Transverse colon (tissue), 4 donors: ENCODE measurements around the gene FNTB.

Experiments
- POLR2A ChIP-seq: fragments of 450-650 bp; IDR thresholded peaks from one replicate; pipeline ENCODE4 v1.6.1; 2016; ENCODE audit warnings: antibody characterized with exemption, mild to moderate bottlenecking, moderate library complexity
- POLR2AphosphoS5 ChIP-seq, 3 donors: sonication (generic); formaldehyde crosslinking; IDR thresholded peaks; one replicate each; pipeline ENCODE4 v1.6.1; 2016; ENCODE audit warnings: antibody characterized with exemption in 3 of 3
- TF ChIP-seq, protein P1 (sequence below), 5 experiments: fragments of 200-600 bp in 3 of 5; fragments of 450-650 bp in 2 of 5; sonication (generic) in 3 of 5; IDR thresholded peaks; 1 replicate in 2 of 5; 2 replicates in 3 of 5; pipeline ENCODE4 v1.5.1; 2016 to 2017; ENCODE audit warnings: antibody characterized with exemption in 5 of 5, inconsistent platforms in 3 of 5, mild to moderate bottlenecking in 2 of 5, moderate library complexity in 1 of 5

DNA sequence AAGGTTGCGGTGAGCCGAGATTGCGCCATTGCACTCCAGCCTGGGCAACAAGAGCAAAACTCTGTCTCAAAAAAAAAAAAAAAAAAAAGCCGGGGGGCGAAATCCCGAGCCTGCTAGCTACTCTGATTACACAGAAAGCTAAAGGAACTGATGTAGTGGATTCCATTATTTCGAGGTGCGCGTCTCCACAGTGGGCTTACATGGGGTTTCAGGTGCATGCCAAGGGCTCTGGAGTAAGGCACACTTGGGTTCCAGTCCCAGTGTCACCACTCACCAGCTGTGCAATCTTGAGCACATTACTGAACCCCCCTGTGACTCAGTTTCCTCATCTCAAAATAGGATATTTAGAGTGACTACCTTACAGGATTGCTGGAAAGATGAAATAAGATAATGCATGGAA lies 12.9 kb upstream of the FNTB start:
- TF ChIP-seq, protein P1, sequence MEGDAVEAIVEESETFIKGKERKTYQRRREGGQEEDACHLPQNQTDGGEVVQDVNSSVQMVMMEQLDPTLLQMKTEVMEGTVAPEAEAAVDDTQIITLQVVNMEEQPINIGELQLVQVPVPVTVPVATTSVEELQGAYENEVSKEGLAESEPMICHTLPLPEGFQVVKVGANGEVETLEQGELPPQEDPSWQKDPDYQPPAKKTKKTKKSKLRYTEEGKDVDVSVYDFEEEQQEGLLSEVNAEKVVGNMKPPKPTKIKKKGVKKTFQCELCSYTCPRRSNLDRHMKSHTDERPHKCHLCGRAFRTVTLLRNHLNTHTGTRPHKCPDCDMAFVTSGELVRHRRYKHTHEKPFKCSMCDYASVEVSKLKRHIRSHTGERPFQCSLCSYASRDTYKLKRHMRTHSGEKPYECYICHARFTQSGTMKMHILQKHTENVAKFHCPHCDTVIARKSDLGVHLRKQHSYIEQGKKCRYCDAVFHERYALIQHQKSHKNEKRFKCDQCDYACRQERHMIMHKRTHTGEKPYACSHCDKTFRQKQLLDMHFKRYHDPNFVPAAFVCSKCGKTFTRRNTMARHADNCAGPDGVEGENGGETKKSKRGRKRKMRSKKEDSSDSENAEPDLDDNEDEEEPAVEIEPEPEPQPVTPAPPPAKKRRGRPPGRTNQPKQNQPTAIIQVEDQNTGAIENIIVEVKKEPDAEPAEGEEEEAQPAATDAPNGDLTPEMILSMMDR (IDR thresholded peaks at IDR 0.05), result no peak
- TF ChIP-seq POLR2A, result no peak
- no peak for TF ChIP-seq POLR2AphosphoS5 (IDR thresholded peaks at IDR 0.05)
